Neural crest cell (in vitro differentiated cells): ENCODE measurements around the gene NKX6-2. TPM values are rescaled to one million over a fixed set of nuclear protein-coding genes. Genes with fewer than 3 reads are reported as not detected.

Experiments
- DNase-seq: peaks from one replicate; pipeline ENCODE4 v3.0.0; 2021; ENCODE audit warnings: low read depth, mixed read lengths, low spot score
- H3K27ac Mint-ChIP-seq: one replicate; pipeline ENCODE4 v1.8.0; 2021; ENCODE audit warnings: mild to moderate bottlenecking, mixed read lengths; ENCODE audit not compliant: unreplicated experiment
- H3K27me3 Mint-ChIP-seq: 2 replicates; pipeline ENCODE4 v1.8.0; 2021; ENCODE audit warnings: low read depth, mild to moderate bottlenecking, mixed read lengths
- H3K36me3 Mint-ChIP-seq: 2 replicates; pipeline ENCODE4 v1.8.0; 2021; ENCODE audit warnings: low read depth, mild to moderate bottlenecking, mixed read lengths
- H3K4me1 Mint-ChIP-seq: 2 replicates; pipeline ENCODE4 v1.8.0; 2021; ENCODE audit warnings: mixed read lengths
- H3K4me3 Mint-ChIP-seq: one replicate; pipeline ENCODE4 v1.8.0; 2021; ENCODE audit warnings: mild to moderate bottlenecking, mixed read lengths
- H3K9me3 Mint-ChIP-seq: 2 replicates; pipeline ENCODE4 v1.8.0; 2021; ENCODE audit warnings: mixed read lengths
- CTCF ChIP-seq: fragments of 200-600 bp; sonication (generic); conservative IDR thresholded peaks from 2 replicates; pipeline ENCODE4 v1.5.0; 2021; ENCODE audit warnings: antibody characterized with exemption, mild to moderate bottlenecking
- total RNA-seq: library from RNA; stranded (reverse); gene quantifications from 2 replicates; pipeline ENCODE4 v1.2.1, GENCODE V29; 2021

NKX6-2 gene
- total RNA-seq, 1 donor from 2014 or later, result not detected

DNA sequence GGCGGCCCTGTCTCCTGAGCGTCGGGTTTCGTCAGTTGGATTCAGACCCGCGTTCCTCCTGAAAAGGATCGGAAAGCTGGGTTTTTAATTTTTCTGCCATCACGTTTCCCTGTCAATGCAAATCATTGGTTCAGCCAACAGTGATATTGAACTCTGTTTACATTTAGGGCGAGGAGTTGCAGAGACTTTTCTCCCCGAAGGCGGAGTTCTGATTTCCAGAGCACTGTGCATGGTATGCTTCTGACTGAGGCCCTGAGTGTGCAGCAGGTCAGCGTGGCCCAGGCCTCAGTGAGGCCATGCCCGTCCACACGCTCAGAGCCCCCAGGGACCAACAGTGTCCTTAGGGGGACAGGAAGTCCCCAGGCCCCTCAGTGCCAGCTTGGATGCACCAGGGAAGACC, 27.1 kb downstream of the NKX6-2 start:
- TF ChIP-seq CTCF, result no peak
- Mint-ChIP-seq H3K36me3 (peaks cover 33% of the 10 kb centered on the region), H3K27ac (no peak overlapping the region), H3K9me3 (peaks cover 9% of the 10 kb centered on the region), H3K4me1 (no peaks in the 10 kb centered on the region), H3K27me3 (peaks cover 3% of the 10 kb centered on the region), H3K4me3 (no peak overlapping the region)
- DNase-seq, result no peak

DNA sequence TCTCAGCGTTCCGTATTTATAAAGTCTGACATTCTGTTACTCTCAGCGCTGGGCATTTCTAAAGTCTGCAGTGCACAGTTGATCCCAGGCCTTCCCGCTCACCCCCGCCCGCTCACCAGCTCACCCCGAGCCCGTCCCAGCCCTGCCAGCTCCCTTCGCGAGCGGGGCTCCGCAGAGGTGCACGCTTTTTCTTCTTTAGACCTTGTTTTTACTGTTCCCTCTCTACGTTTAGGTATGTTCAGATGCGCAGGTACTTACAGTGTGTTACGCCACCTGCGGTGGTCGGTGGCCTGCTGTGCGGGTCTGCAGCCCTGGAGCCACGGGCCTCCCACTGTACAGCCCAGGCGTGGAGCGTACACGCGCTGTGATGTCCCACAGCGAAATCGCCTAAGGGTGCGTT, 28.8 kb downstream of the NKX6-2 start:
- Mint-ChIP-seq H3K9me3 (peaks cover 9% of the 10 kb centered on the region), H3K4me3 (no peak overlapping the region), H3K27me3 (peaks cover 3% of the 10 kb centered on the region), H3K27ac (no peak overlapping the region), H3K4me1 (no peaks in the 10 kb centered on the region), H3K36me3 (peaks cover 28% of the 10 kb centered on the region)
- no peak for DNase-seq
- TF ChIP-seq CTCF, result no peak

GRCh38 chr10:132756591-132756990, 29.4 kb downstream of the NKX6-2 start:
- H3K4me1 Mint-ChIP-seq, result no peaks in the 10 kb centered on the region
- DNase-seq, result no peak
- peaks cover 24% of the 10 kb centered on the region for H3K36me3 Mint-ChIP-seq
- H3K4me3 Mint-ChIP-seq, result no peak overlapping the region
- no peak for TF ChIP-seq CTCF
- peaks cover 6% of the 10 kb centered on the region for H3K27me3 Mint-ChIP-seq
- H3K27ac Mint-ChIP-seq, result no peak overlapping the region
- H3K9me3 Mint-ChIP-seq, result peaks cover 6% of the 10 kb centered on the region

GRCh38 chr10:132755166-132755711, 30.7 kb downstream of the NKX6-2 start:
- no peak for TF ChIP-seq CTCF

DNA sequence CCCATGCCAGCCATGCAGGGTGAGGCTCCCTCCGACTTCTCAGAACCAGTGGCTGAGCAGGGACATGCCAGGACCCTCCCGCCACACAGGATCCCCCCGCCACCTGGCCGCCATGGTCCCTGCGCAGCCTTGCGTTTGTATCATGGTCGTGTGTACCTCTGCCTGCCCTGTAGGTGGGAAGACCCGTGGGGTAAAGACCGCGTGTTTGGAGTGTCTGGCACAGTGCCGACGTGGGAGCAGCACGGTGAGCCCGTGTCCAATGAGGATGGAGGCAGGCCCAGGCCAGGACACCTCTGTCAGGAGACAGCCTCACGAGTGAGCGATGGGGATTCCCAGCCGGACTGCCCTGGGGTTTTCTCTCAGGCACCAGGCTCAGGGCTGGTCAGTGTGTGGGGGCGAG, 31.9 kb downstream of the NKX6-2 start:
- DNase-seq, result no peak
- peaks cover 6% of the 10 kb centered on the region for H3K9me3 Mint-ChIP-seq
- peaks cover 21% of the 10 kb centered on the region for H3K27me3 Mint-ChIP-seq
- no peak overlapping the region for H3K27ac Mint-ChIP-seq
- no peaks in the 10 kb centered on the region for H3K4me1 Mint-ChIP-seq
- peaks cover 22% of the 10 kb centered on the region for H3K36me3 Mint-ChIP-seq
- TF ChIP-seq CTCF, result no peak
- H3K4me3 Mint-ChIP-seq, result no peak overlapping the region

More at GRCh38 chr10:132755166-132755711, 30.7 kb downstream of the NKX6-2 start:
- no peak for DNase-seq
- peaks cover 6% of the 10 kb centered on the region for H3K9me3 Mint-ChIP-seq
- peaks cover 22% of the 10 kb centered on the region for H3K36me3 Mint-ChIP-seq
- no peak overlapping the region for H3K27ac Mint-ChIP-seq
- H3K27me3 Mint-ChIP-seq, result peaks cover 10% of the 10 kb centered on the region
- H3K4me3 Mint-ChIP-seq, result no peak overlapping the region
- H3K4me1 Mint-ChIP-seq, result no peaks in the 10 kb centered on the region
